H1 (cell line): Measurements from ENCODE around the gene KLHL18. TPM values are rescaled to one million over a fixed set of nuclear protein-coding genes. Genes with fewer than 3 reads are reported as not detected.

Source experiments
- CTCF ChIA-PET: fragments of 300-600 bp; sonication (Branson Sonifier 250); formaldehyde crosslinking; loops from one replicate; lab custom pipeline; 2021; ENCODE audit not compliant: partially characterized antibody; lab: Charles Lee
- POLR2A ChIA-PET: fragments of 300-600 bp; sonication (Branson Sonifier 250); formaldehyde crosslinking; loops from one replicate; lab custom pipeline; 2021; ENCODE audit warnings: inconsistent platforms; ENCODE audit not compliant: partially characterized antibody; lab: Charles Lee
- DNase-seq, 2 experiments: peaks; one replicate each; pipeline versions ENCODE4 v3.0.0 to v3.0.0-alpha.2; 2010 to 2022; ENCODE audit warnings: low spot score in 2 of 2, low read depth in 1 of 2, mixed read lengths in 1 of 2
- FAIRE-seq: peaks from 2 replicates; lab custom pipeline; 2011; peaks lifted over from hg19 to GRCh38; lab: Jason Lieb, UNC
- H2AFZ ChIP-seq: 2 replicates; pipeline ENCODE4 v1.8.1; 2012; ENCODE audit warnings: low read length, inconsistent platforms
- H2AK5ac ChIP-seq: 2 replicates; pipeline ENCODE4 v1.6.1; 2013; ENCODE audit warnings: low read depth, low read length
- H2BK120ac ChIP-seq: replicated peaks from 2 replicates; pipeline ENCODE3; 2013; ENCODE audit warnings: low read depth, low read length, inconsistent platforms
- H2BK12ac ChIP-seq: 2 replicates; pipeline ENCODE4 v1.6.1; 2013; ENCODE audit warnings: low read depth, low read length
- H2BK15ac ChIP-seq: 2 replicates; pipeline ENCODE4 v1.6.1; 2013; ENCODE audit warnings: low read length
- H2BK20ac ChIP-seq: 2 replicates; pipeline ENCODE4 v1.6.1; 2013; ENCODE audit warnings: low read length
- H2BK5ac ChIP-seq: 2 replicates; pipeline ENCODE4 v1.6.1; 2013; ENCODE audit warnings: low read depth, low read length
- H3K14ac ChIP-seq: 2 replicates; pipeline ENCODE4 v1.6.1; 2013; ENCODE audit warnings: inconsistent platforms; ENCODE audit not compliant: insufficient read length
- H3K18ac ChIP-seq: 2 replicates; pipeline ENCODE4 v1.6.1; 2013; ENCODE audit warnings: low read length; ENCODE audit errors: extremely low read depth
- H3K23ac ChIP-seq: 2 replicates; pipeline ENCODE4 v1.6.1; 2013; ENCODE audit warnings: inconsistent platforms; ENCODE audit not compliant: insufficient read length
- H3K23me2 ChIP-seq: 2 replicates; pipeline ENCODE4 v1.6.1; 2013; ENCODE audit warnings: low read depth, low read length
- H3K27ac ChIP-seq: 2 replicates; pipeline ENCODE4 v1.6.1; 2011; ENCODE audit warnings: low read depth, low read length, inconsistent platforms
- H3K27me3 ChIP-seq, 4 experiments: replicated peaks in 1 of 4; 1 replicate in 1 of 4; 2 replicates in 3 of 4; pipeline versions ENCODE4 v1.6.1 to v1.8.1; 2011 to 2013; ENCODE audit warnings: low read length in 3 of 4, mild to moderate bottlenecking in 3 of 4, inconsistent platforms in 2 of 4, mixed read lengths in 2 of 4, moderate library complexity in 1 of 4; ENCODE audit not compliant: control insufficient read depth in 3 of 4, insufficient read depth in 3 of 4; ENCODE audit errors: extremely low read depth in 1 of 4
- H3K36me3 ChIP-seq, 4 experiments: 2 replicates each; pipeline versions ENCODE4 v1.6.1 to v1.8.1; 2011 to 2013; ENCODE audit warnings: mild to moderate bottlenecking in 4 of 4, low read length in 3 of 4, moderate library complexity in 2 of 4, control low read depth in 1 of 4, inconsistent platforms in 1 of 4; ENCODE audit not compliant: insufficient read depth in 4 of 4, control insufficient read depth in 2 of 4
- H3K4ac ChIP-seq: replicated peaks from 2 replicates; pipeline ENCODE3; 2013; ENCODE audit warnings: low read length, low read depth, mixed read lengths, inconsistent platforms; ENCODE audit not compliant: insufficient read length
- H3K4me1 ChIP-seq, 4 experiments: replicated peaks in 1 of 4; 1 replicate in 1 of 4; 2 replicates in 3 of 4; pipeline versions ENCODE4 v1.6.1 to v1.8.1; 2011 to 2013; ENCODE audit warnings: low read length in 3 of 4, inconsistent platforms in 2 of 4, mixed read lengths in 1 of 4; ENCODE audit not compliant: insufficient read depth in 4 of 4, control insufficient read depth in 3 of 4
- H3K4me2 ChIP-seq, 2 experiments: 2 replicates each; pipeline versions ENCODE4 v1.6.1 to v1.8.1; 2011 to 2013; ENCODE audit warnings: low read depth in 2 of 2, low read length in 2 of 2, control low read depth in 1 of 2, inconsistent platforms in 1 of 2, mild to moderate bottlenecking in 1 of 2; ENCODE audit not compliant: insufficient read depth in 1 of 2
- H3K4me3 ChIP-seq, 4 experiments: fragments of 200-600, 300-600 bp in 1 of 4; sonication (generic), shearing (Covaris generic), sonication (Bioruptor Twin) in 1 of 4; 2 replicates each; pipeline versions ENCODE4 v1.5.1 to v1.8.1; 2011 to 2016; ENCODE audit warnings: low read length in 4 of 4, low read depth in 3 of 4, control low read depth in 2 of 4, inconsistent platforms in 2 of 4, mild to moderate bottlenecking in 2 of 4, mixed read lengths in 1 of 4, moderate library complexity in 1 of 4; ENCODE audit not compliant: insufficient read depth in 2 of 4; ENCODE audit errors: extremely low read depth in 1 of 4
- H3K56ac ChIP-seq: replicated peaks from 2 replicates; pipeline ENCODE3; 2013; ENCODE audit warnings: low read depth, mild to moderate bottlenecking, mixed read lengths, low read length, inconsistent platforms; ENCODE audit not compliant: insufficient read length
- H3K79me1 ChIP-seq: 2 replicates; pipeline ENCODE4 v1.6.1; 2013; ENCODE audit warnings: low read depth, low read length, control low read depth
- H3K79me2 ChIP-seq, 2 experiments: 2 replicates each; pipeline versions ENCODE4 v1.6.1 to v1.8.1; 2012 to 2013; ENCODE audit warnings: low read length in 2 of 2, mild to moderate bottlenecking in 2 of 2, inconsistent platforms in 1 of 2; ENCODE audit not compliant: insufficient read depth in 2 of 2, control insufficient read depth in 1 of 2
- H3K9ac ChIP-seq, 4 experiments: replicated peaks in 1 of 4; 1 replicate in 1 of 4; 2 replicates in 3 of 4; pipeline versions ENCODE4 v1.6.1 to v1.8.1; 2011 to 2013; ENCODE audit warnings: low read depth in 3 of 4, low read length in 3 of 4, control low read depth in 2 of 4, mild to moderate bottlenecking in 2 of 4, moderate library complexity in 2 of 4, inconsistent platforms in 1 of 4; ENCODE audit errors: extremely low read depth in 1 of 4
- H3K9me3 ChIP-seq, 2 experiments: 2 replicates each; pipeline versions ENCODE4 v1.6.1 to v1.8.1; 2012 to 2013; ENCODE audit warnings: mild to moderate bottlenecking in 2 of 2, moderate library complexity in 2 of 2, control low read depth in 1 of 2, inconsistent platforms in 1 of 2, low read depth in 1 of 2, low read length in 1 of 2, mixed read lengths in 1 of 2; ENCODE audit not compliant: insufficient read depth in 2 of 2
- H4K20me1 ChIP-seq, 2 experiments: replicated peaks in 1 of 2; 2 replicates each; pipeline versions ENCODE3 to v1.8.1; 2011 to 2013; ENCODE audit warnings: inconsistent platforms in 2 of 2, low read length in 2 of 2, mild to moderate bottlenecking in 1 of 2; ENCODE audit not compliant: insufficient read depth in 2 of 2, control insufficient read depth in 1 of 2
- H4K5ac ChIP-seq: 2 replicates; pipeline ENCODE4 v1.6.1; 2013; ENCODE audit warnings: low read length, low read depth, mixed read lengths, inconsistent platforms; ENCODE audit not compliant: insufficient read length
- H4K8ac ChIP-seq: 2 replicates; pipeline ENCODE4 v1.8.0; 2013; ENCODE audit warnings: mild to moderate bottlenecking, moderate library complexity, low read length, inconsistent platforms; ENCODE audit not compliant: insufficient read depth; ENCODE audit errors: extremely low read depth
- H4K91ac ChIP-seq: replicated peaks from 2 replicates; pipeline ENCODE3; 2013; ENCODE audit warnings: low read length, mixed read lengths, inconsistent platforms; ENCODE audit not compliant: insufficient read length
- BACH1 ChIP-seq: IDR thresholded peaks from 2 replicates; pipeline ENCODE4 v1.6.1; 2012; ENCODE audit warnings: low read length, improper control_type of control experiment
- BCL11A ChIP-seq, 2 experiments: IDR thresholded peaks; one replicate each; pipeline ENCODE4 v1.6.1; 2011; ENCODE audit warnings: low read depth in 2 of 2, low read length in 2 of 2, mild to moderate bottlenecking in 2 of 2
- CHD2 ChIP-seq: IDR thresholded peaks from 2 replicates; pipeline ENCODE4 v1.6.1; 2012; ENCODE audit warnings: low read length, improper control_type of control experiment
- GTF2F1 ChIP-seq: IDR thresholded peaks from 2 replicates; pipeline ENCODE4 v1.6.1; 2012; ENCODE audit warnings: low read depth, low read length, improper control_type of control experiment, borderline replicate concordance
- JUN ChIP-seq: IDR thresholded peaks from 2 replicates; pipeline ENCODE4 v1.6.1; 2011; ENCODE audit warnings: low read depth, mild to moderate bottlenecking, improper control_type of control experiment, low read length
- RFX5 ChIP-seq: IDR thresholded peaks from 2 replicates; pipeline ENCODE4 v1.6.1; 2011; ENCODE audit warnings: low read depth, low read length, improper control_type of control experiment, borderline replicate concordance
- SP1 ChIP-seq: IDR thresholded peaks from 2 replicates; pipeline ENCODE4 v1.6.1; 2011; ENCODE audit warnings: low read depth, low read length
- SUZ12 ChIP-seq: fragments of 200-600 bp; sonication (generic); IDR thresholded peaks from 2 replicates; pipeline ENCODE4 v1.6.1; 2012; ENCODE audit warnings: mild to moderate bottlenecking, inconsistent platforms, low read length, moderate library complexity, mixed read lengths
- TAF7 ChIP-seq: optimal IDR thresholded peaks from 2 replicates; pipeline ENCODE3; 2011; ENCODE audit warnings: low read depth, mild to moderate bottlenecking, inconsistent platforms, low read length, moderate library complexity, borderline replicate concordance
- TBP ChIP-seq: IDR thresholded peaks from 2 replicates; pipeline ENCODE4 v1.6.1; 2011; ENCODE audit warnings: low read depth, low read length, improper control_type of control experiment
- TEAD4 ChIP-seq: IDR thresholded peaks from 2 replicates; pipeline ENCODE4 v1.6.1; 2012; ENCODE audit warnings: low read depth, low read length, inconsistent platforms, mixed read lengths
- ZNF274 ChIP-seq: IDR thresholded peaks from 2 replicates; pipeline ENCODE4 v1.7.0; 2012; ENCODE audit warnings: low read length, borderline replicate concordance; ENCODE audit errors: extremely low read depth
- WGBS, 2 experiments: shearing (Covaris generic) in 1 of 2; methylation state at CpG; one replicate each; pipeline versions ENCODE4 v1.1.6 to v1.1.7; 2013 to 2015; ENCODE audit warnings: low lambda C conversion rate in 2 of 2, mixed read lengths in 2 of 2, inconsistent platforms in 1 of 2, low coverage in 1 of 2, missing lambda C conversion rate in 1 of 2; ENCODE audit not compliant: insufficient replicate concordance in 2 of 2, insufficient coverage in 1 of 2, insufficient read length in 1 of 2; ENCODE audit errors: extremely low coverage in 1 of 2, missing lambda C conversion rate in 1 of 2; 5-methylcytosine and 5-hydroxymethylcytosine counted together
- polyA plus RNA-seq, 7 experiments: library from polyadenylated mRNA; depleted of rRNA in 3 of 7; stranded (reverse) in 5 of 7; unstranded in 2 of 7; fragments of >200 nt in 5 of 7; fragments of 200-250 nt in 2 of 7; gene quantifications; 1 replicate in 5 of 7; 2 replicates in 1 of 7; 4 replicates in 1 of 7; pipeline versions ENCODE4 v1.2.1 to v1.2.3, GENCODE V29; 2011 to 2013; ENCODE audit warnings: missing spikeins in 2 of 7, mixed read lengths in 2 of 7
- total RNA-seq: library from RNA; stranded (reverse); fragmentation: NEBNext Ultra II Directional; extraction: Animal tissue kit (Norgen Biotek cat#: 25700); gene quantifications from 2 replicates; pipeline ENCODE4 v1.2.1, GENCODE V29; 2021

Gene KLHL18
- total and polyA plus RNA-seq, 2 of the 8 experiments (the other 6 are each of a cell fraction or from before 2014, with no cell fraction given) = 19.9 to 31.7 TPM

- Histone ChIP-seq H3K14ac (no peak overlapping the region), H3K27me3 (no peaks in the 10 kb centered on the region), H2BK5ac (no peak overlapping the region), H2BK20ac (no peak overlapping the region), H3K23me2 (no peaks in the 10 kb centered on the region; the same call in 1 of the 2 replicates), H2BK120ac (no peak overlapping the region), H3K4me2 (no peak overlapping the region), H2AK5ac (no peak overlapping the region), H3K18ac (no peak overlapping the region), H4K5ac (no peak overlapping the region), H3K56ac (no peak overlapping the region), H2BK12ac (no peak overlapping the region), H2AFZ (no peak overlapping the region), H3K9me3 (no peaks in the 10 kb centered on the region), H2BK15ac (no peak overlapping the region), H3K36me3 (no peaks in the 10 kb centered on the region), H3K23ac (no peak overlapping the region), H3K79me1 (no peaks in the 10 kb centered on the region), H3K79me2 (no peaks in the 10 kb centered on the region), H3K4me1 (peaks cover 0 to 5% (median 3%) of the 10 kb centered on the region in 4 experiments; a peak in 3 of 7 replicates), H4K20me1 (no peaks in the 10 kb centered on the region), H3K4ac (no peak overlapping the region), H3K9ac (no peak overlapping the region), H4K91ac (no peak overlapping the region), H4K8ac (no peak overlapping the region), H3K4me3 (no peak overlapping the region), H3K27ac (no peak overlapping the region)
- no peak for TF ChIP-seq ZNF274
- TF ChIP-seq CHD2 = no peak
- TF ChIP-seq BCL11A (IDR thresholded peaks at IDR 0.05; ENCODE audit: low read depth in 2 of 2, low read length in 2 of 2) = no peak
- TF ChIP-seq JUN = no peak
- TF ChIP-seq TEAD4 = no peak
- no peak for TF ChIP-seq BACH1
- TF ChIP-seq RFX5 = no peak
- no peak for TF ChIP-seq GTF2F1
- TF ChIP-seq TBP = no peak
- TF ChIP-seq SUZ12 = no peak
- TF ChIP-seq TAF7 = no peak
- no peak for TF ChIP-seq SP1
- DNase-seq = no peak
- POLR2A ChIA-PET = no interaction called here
- WGBS, 2 experiments = 90% methylated on average over 2 of the region's 2 CpGs; no CpG with 5 or more reads in 1 of the 2 experiments
- CTCF ChIA-PET = no interaction called here
- no peak for FAIRE-seq
Measured at GRCh38 chr3:47366833-47367232, 84.1 kb downstream of the KLHL18 start.
